ENCODE data around the gene BMPER.

The BMPER gene

DNA sequence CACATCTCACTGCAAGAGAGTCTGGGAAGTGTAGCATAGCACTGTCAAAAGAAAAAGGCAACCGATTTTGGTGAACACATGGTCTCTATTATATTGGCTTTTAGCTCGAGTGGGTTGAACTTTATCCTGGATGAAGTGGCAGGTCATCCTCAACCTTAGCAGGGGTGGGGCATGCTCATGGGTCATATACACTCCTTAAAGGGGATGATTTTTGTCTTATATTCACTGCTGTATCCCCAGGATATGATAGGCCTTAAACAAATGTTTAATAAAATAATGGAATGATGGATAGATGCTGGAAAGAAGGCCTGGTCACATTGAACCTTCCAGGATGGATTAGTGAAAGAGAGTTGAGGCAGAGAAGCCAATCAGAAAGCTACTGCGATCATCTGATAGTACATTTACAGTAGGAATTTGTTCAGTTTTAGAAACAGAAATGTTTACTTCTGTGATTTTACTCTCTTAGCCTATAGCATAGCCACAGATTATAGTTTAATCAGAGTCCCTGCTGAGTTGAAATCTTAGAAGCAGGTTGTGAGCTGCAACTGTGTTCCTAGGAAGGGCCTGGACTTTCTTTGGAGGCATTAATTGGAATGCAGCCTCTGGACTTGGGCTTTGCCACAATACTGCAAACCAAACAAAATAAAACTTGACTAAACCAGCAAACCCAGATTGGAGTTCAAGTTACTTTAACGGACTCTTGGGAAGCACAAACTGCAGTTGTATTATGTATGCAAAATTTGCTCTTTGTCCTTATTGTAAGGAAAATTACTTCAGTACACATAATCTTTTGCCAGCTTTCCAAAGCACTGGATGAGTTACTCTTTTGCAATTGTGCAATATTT is 138.3 kb downstream of the BMPER start:
- no peak overlapping the region for H3K27ac Mint-ChIP-seq
- no peak overlapping the region for H3K4me3 Mint-ChIP-seq
- ATAC-seq (replicated peaks) (no peak), DNase-seq (no peak)
- H3K36me3 Mint-ChIP-seq (ENCODE audit: insufficient read depth): no peaks in the 10 kb centered on the region
- no peaks in the 10 kb centered on the region for H3K27me3 Mint-ChIP-seq
- no peaks in the 10 kb centered on the region for H3K9me3 Mint-ChIP-seq
- no peaks in the 10 kb centered on the region for H3K4me1 Mint-ChIP-seq (ENCODE audit: low read depth in 2 of 2)

DNA sequence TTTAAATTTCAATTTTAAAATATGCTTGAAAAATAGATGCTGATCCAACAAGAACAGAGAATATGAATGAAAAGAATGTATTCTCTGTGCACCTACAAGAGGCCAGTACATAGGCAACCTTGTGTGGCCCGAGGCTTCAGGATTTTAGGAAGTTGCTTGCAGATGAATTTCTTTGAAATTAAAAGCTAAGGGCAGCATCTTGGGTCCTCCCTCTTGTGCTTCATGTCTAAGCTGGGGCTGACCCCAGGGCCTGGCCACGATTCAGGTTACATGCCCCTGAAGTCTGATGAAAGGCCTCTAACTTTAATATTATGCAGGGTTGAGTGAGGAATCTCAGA is 138.9 kb downstream of the BMPER start:
- Mint-ChIP-seq H3K27ac (no peak overlapping the region), H3K9me3 (no peaks in the 10 kb centered on the region), H3K27me3 (no peaks in the 10 kb centered on the region), H3K4me1 (ENCODE audit: low read depth in 2 of 2) (no peaks in the 10 kb centered on the region), H3K36me3 (ENCODE audit: insufficient read depth) (no peaks in the 10 kb centered on the region), H3K4me3 (no peak overlapping the region)
- no peak for ATAC-seq (replicated peaks)
- no peak for DNase-seq

DNA sequence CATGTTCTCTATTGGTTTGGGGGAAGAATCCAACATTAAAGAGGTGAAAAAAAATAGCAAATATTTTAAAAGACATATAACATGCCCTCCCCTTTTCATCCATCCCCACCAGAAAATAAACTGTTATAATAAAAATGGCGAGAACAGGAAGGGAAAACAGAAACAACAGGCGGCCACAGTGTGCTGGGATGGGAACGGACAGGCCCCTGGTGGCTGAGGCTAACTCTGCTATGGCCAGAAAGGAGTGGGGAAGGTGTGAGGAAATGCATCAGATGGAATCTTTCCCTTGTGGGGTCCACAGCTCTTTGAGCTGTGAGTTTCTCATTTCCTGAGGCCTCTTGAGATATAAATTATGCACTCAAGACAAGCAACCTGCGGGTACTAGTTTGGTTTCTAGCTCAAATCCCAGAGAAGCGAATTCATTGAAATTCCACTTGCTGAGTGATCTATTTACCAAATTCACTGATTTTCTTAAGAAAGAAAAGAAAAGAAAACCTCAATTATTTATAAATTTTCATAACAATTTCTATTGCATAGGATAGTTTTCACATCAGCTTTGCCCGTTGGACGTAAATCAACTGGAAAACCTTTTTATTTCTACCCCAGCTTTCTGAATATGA is 139.5 kb downstream of the BMPER start:
- Mint-ChIP-seq H3K4me3 (no peak overlapping the region), H3K36me3 (ENCODE audit: insufficient read depth) (no peaks in the 10 kb centered on the region), H3K9me3 (no peaks in the 10 kb centered on the region), H3K27me3 (no peaks in the 10 kb centered on the region), H3K4me1 (ENCODE audit: low read depth in 2 of 2) (no peaks in the 10 kb centered on the region), H3K27ac (no peak overlapping the region)
- ATAC-seq (replicated peaks) (no peak), DNase-seq (no peak)

DNA sequence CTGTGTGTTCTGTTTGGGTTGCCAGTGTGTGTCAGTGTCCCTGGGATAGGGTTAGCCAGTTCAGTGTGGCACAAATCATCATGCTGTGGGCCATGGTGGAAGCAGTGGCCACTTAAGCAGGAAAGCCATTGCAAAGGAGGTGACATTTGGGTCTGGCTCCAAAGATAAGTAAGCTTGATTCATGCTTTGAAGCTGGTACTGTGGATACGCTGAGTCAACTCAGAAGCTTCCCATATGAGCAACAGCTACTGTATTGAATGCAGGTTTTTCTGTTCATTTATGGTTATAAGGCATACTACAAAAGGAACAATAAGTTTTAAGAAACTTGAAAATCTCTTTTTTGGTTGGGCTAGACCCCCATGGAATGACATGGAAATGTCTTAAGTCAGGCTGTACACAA is 143.1 kb downstream of the BMPER start:
- no peak overlapping the region for H3K27ac Mint-ChIP-seq
- ATAC-seq (replicated peaks) (no peak), DNase-seq (no peak)
- H3K36me3 Mint-ChIP-seq (ENCODE audit: insufficient read depth): no peaks in the 10 kb centered on the region
- H3K4me1 Mint-ChIP-seq (ENCODE audit: low read depth in 2 of 2): no peaks in the 10 kb centered on the region
- H3K27me3 Mint-ChIP-seq: no peaks in the 10 kb centered on the region
- H3K9me3 Mint-ChIP-seq: no peaks in the 10 kb centered on the region
- H3K4me3 Mint-ChIP-seq: no peak overlapping the region

DNA sequence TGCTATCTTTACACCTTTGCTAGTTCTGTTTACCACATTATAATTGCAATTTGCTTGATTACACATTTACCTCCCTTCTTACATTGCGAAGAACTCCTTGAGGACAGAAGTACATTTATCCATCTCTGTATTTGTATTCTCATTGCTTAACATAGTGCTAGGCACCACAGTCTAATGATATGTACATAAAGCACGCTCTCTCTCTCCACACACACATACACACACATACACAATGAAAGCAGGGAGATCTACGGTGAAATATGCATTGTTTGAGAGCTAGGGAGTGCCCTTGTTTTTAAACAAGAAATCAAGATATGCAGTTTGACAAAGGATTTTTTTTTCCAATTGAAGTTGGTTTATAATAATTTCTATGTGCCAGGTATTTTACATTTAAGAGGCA is 148.7 kb downstream of the BMPER start:
- Mint-ChIP-seq H3K4me1 (ENCODE audit: low read depth in 2 of 2) (no peaks in the 10 kb centered on the region), H3K9me3 (no peaks in the 10 kb centered on the region), H3K27ac (no peak overlapping the region), H3K36me3 (ENCODE audit: insufficient read depth) (no peaks in the 10 kb centered on the region), H3K4me3 (no peak overlapping the region), H3K27me3 (no peaks in the 10 kb centered on the region)
- ATAC-seq (replicated peaks) (no peak), DNase-seq (no peak)

DNA sequence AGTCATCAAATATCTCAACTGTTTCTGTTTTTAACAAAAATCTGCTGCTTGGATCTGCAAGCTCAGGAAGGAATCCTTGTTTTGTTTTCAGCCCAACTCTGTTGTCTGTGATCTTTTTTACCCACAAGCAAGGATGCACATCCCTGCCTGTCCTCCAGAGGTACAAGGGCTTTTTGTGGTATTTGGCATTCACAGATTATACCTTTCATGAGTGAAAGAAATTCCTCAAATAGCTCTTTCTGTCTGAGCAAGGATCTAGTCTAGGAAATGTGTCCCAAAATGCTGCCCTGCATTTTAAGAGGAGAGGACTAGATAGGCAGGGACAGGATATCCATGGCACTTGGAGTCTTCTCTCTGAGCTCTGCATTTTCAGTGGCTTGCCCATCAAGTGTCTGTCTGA is 151.8 kb downstream of the BMPER start:
- Mint-ChIP-seq H3K27ac (no peak overlapping the region), H3K27me3 (no peaks in the 10 kb centered on the region), H3K4me1 (ENCODE audit: low read depth in 2 of 2) (no peaks in the 10 kb centered on the region), H3K9me3 (no peaks in the 10 kb centered on the region), H3K36me3 (ENCODE audit: insufficient read depth) (no peaks in the 10 kb centered on the region), H3K4me3 (no peak overlapping the region)
- no peak for ATAC-seq (replicated peaks)
- no peak for DNase-seq

DNA sequence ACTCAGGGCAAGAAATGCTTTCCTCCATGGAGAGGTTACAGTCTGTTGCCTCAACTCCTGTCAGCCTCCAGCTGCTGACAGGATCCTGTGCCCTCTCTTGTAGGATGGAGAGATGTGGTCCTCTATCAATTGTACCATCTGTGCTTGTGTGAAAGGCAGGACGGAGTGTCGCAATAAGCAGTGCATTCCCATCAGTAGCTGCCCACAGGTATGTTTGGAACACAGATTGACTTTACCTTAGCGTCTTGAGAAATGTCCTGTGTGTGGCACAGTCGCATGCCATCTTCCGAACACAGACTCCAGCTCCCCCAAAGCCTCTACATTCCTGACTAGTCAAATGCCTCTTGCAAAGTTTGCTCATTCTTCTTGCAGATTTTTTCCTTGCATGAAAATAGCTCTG is 152.6 kb downstream of the BMPER start:
- Mint-ChIP-seq H3K9me3 (no peaks in the 10 kb centered on the region), H3K27me3 (no peaks in the 10 kb centered on the region), H3K4me3 (no peak overlapping the region), H3K27ac (no peak overlapping the region), H3K36me3 (ENCODE audit: insufficient read depth) (no peaks in the 10 kb centered on the region), H3K4me1 (ENCODE audit: low read depth in 2 of 2) (no peaks in the 10 kb centered on the region)
- DNase-seq (no peak), ATAC-seq (replicated peaks) (no peak)

DNA sequence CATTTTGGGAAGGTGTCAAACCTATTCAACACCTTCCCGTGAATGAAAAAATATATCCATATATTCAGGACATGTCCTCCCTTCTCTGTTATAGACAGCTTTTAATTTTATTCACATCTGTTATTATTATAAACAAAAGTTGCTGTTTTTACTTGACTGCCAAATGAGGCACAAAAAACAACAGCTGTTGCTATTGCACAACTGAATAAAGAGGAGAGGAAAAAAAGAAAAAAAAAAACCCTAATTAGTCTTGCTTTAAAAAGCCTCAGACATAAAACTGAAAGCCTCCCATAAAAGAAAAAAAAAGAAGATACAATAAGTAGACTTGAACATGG is 153.4 kb downstream of the BMPER start:
- no peak overlapping the region for H3K27ac Mint-ChIP-seq
- no peaks in the 10 kb centered on the region for H3K4me1 Mint-ChIP-seq (ENCODE audit: low read depth in 2 of 2)
- no peak for ATAC-seq (replicated peaks)
- no peaks in the 10 kb centered on the region for H3K9me3 Mint-ChIP-seq
- no peak overlapping the region for H3K4me3 Mint-ChIP-seq
- DNase-seq: no peak
- H3K27me3 Mint-ChIP-seq: no peaks in the 10 kb centered on the region
- H3K36me3 Mint-ChIP-seq (ENCODE audit: insufficient read depth): no peaks in the 10 kb centered on the region

DNA sequence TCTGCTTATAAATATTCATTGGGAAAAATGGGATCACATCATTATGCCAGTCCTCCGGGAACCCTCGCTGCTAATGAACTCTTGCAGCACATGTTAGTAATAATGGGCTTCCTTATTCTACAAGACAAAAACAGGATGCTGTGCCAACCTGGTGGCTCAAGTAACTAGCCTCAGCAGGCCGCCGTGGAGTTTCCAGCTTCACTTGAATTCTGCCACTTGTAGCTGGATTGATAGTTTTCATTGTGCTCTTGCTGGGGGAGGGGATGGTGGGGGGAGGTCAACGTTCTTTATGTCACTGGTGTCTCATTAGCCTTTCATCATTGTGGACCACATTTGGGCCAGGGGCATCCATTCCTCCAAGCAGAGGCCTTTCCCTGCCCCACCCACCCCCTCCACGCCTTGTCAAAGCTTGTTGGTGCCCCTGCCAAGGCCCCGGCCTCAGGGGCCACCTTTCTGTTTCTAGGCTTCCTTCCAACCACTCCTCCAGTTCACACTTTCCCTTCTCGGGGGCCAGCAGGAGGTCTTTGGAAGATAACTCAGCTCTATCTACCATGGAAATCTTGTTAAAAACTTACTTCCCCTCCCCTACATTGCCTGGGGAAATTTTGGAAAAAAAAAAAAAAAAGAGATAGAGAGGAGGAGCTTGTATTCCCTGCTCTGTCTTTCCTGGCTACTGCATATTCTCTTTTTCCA is 153.9 kb downstream of the BMPER start:
- Mint-ChIP-seq H3K27me3 (no peaks in the 10 kb centered on the region), H3K4me1 (ENCODE audit: low read depth in 2 of 2) (no peaks in the 10 kb centered on the region), H3K4me3 (no peak overlapping the region), H3K36me3 (ENCODE audit: insufficient read depth) (no peaks in the 10 kb centered on the region), H3K27ac (no peak overlapping the region), H3K9me3 (no peaks in the 10 kb centered on the region)
- no peak for ATAC-seq (replicated peaks)
- DNase-seq: no peak

DNA sequence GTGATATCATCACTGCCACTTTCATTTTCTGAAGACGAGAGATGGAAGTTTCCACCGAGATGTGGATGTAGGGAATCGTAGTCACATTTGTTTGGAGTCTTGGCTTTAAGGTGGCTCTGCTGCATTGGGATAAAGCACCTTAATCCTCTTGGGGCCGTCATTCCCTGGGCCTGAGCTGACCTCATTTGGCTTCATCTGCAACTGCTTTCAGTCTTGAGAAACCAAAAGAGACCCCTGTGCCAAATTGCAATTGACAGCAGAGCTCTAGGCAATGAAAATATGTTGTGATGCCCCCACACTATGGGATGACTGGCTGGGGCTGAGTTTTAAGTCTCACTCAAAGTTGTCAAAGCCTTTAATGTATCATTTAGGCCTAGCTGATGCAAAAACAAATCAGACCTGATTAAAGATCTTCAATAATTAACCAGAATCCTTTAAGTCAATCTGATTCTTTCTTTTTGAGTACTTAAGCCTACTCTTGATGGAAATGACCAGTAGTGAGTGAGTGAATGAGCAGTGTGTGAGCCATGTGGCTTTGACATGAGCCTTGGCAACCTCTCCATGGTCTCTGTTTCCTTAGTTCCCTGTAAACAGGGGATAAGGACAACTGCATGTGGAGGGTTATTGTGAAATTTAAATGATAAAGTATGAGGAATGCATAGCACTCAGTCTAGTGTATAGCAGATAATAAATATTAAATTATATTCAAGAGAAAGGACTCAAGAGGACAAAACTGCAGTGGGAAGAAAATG is 155.0 kb downstream of the BMPER start:
- ATAC-seq (replicated peaks): no peak
- no peaks in the 10 kb centered on the region for H3K36me3 Mint-ChIP-seq (ENCODE audit: insufficient read depth)
- H3K9me3 Mint-ChIP-seq: no peaks in the 10 kb centered on the region
- H3K4me3 Mint-ChIP-seq: no peak overlapping the region
- H3K27ac Mint-ChIP-seq: no peak overlapping the region
- no peak for DNase-seq
- H3K27me3 Mint-ChIP-seq: no peaks in the 10 kb centered on the region
- H3K4me1 Mint-ChIP-seq (ENCODE audit: low read depth in 2 of 2): no peaks in the 10 kb centered on the region

DNA sequence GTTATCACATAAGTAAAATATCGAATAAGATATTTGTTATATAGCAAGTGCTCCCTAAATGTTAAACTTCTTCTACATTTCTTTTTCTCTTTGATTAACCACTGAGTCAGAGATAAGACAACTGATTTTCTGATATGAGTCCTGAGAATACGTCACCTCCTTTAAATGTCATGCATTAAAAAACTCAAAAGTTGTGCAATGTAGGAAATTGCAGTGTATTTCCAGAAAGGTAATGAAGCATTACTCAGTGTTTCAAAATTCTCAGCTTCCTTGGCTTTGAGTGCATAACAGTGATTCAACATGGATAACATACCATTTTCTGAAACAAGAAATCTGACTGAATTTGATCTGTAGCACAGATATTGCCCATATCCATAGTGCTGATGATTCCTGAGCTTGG is 155.8 kb downstream of the BMPER start:
- no peak for ATAC-seq (replicated peaks)
- Mint-ChIP-seq H3K27me3 (no peaks in the 10 kb centered on the region), H3K27ac (no peak overlapping the region), H3K4me1 (ENCODE audit: low read depth in 2 of 2) (no peaks in the 10 kb centered on the region), H3K4me3 (no peak overlapping the region), H3K36me3 (ENCODE audit: insufficient read depth) (no peaks in the 10 kb centered on the region), H3K9me3 (no peaks in the 10 kb centered on the region)
- no peak for DNase-seq

DNA sequence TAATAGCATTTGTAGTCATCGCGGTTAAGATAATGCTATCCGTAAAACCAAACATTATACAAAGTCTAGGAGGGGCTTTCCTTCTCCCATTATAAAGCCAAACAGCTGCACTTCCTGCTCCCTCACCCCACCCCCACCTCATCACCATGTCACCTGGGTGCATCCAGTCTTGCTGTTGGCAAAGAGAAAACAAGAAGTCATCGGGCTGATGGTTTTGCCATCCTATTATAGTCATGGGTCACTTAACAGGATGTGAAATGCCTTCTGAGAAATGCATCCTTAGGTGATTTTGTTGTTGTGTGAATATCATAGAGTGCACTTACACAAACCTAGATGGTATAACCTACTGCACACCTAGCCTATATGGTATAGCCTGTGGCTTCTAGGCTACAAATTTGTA is 157.0 kb downstream of the BMPER start:
- Mint-ChIP-seq H3K4me1 (ENCODE audit: low read depth in 2 of 2) (no peaks in the 10 kb centered on the region), H3K36me3 (ENCODE audit: insufficient read depth) (peaks cover 4% of the 10 kb centered on the region), H3K27me3 (no peaks in the 10 kb centered on the region), H3K4me3 (no peak overlapping the region), H3K9me3 (no peaks in the 10 kb centered on the region), H3K27ac (no peak overlapping the region)
- ATAC-seq (replicated peaks) (no peak), DNase-seq (no peak)

DNA sequence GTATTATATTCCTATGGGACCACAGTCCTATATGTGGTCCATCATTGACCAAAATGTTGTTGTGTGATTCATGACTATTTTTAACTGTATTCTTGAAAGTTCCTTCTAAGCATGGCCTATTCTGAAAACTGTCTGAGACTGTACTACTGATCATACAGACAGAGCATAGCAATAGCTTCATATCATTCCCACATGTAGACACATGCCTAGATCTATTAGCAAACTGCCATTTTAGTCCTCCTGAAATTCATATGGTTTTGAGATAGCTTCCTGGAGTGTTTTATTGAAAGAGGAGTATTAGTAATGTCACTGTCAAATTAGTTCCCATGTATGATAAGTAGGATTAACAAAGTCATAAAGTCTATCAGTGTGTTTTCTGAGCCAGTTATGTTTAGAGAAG is 157.5 kb downstream of the BMPER start:
- no peaks in the 10 kb centered on the region for H3K9me3 Mint-ChIP-seq
- H3K27me3 Mint-ChIP-seq: no peaks in the 10 kb centered on the region
- H3K4me1 Mint-ChIP-seq (ENCODE audit: low read depth in 2 of 2): no peaks in the 10 kb centered on the region
- ATAC-seq (replicated peaks): no peak
- DNase-seq: no peak
- H3K27ac Mint-ChIP-seq: no peak overlapping the region
- no peak overlapping the region for H3K4me3 Mint-ChIP-seq
- H3K36me3 Mint-ChIP-seq (ENCODE audit: insufficient read depth): peaks cover 4% of the 10 kb centered on the region
